ENCODE data around the gene RTN4IP1.

The RTN4IP1 gene

GRCh38 chr6:106642476-106642875 lies 13.2 kb upstream of the RTN4IP1 start:
- TF ChIP-seq, protein P1, sequence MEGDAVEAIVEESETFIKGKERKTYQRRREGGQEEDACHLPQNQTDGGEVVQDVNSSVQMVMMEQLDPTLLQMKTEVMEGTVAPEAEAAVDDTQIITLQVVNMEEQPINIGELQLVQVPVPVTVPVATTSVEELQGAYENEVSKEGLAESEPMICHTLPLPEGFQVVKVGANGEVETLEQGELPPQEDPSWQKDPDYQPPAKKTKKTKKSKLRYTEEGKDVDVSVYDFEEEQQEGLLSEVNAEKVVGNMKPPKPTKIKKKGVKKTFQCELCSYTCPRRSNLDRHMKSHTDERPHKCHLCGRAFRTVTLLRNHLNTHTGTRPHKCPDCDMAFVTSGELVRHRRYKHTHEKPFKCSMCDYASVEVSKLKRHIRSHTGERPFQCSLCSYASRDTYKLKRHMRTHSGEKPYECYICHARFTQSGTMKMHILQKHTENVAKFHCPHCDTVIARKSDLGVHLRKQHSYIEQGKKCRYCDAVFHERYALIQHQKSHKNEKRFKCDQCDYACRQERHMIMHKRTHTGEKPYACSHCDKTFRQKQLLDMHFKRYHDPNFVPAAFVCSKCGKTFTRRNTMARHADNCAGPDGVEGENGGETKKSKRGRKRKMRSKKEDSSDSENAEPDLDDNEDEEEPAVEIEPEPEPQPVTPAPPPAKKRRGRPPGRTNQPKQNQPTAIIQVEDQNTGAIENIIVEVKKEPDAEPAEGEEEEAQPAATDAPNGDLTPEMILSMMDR (IDR thresholded peaks at IDR 0.05; ENCODE audit: low read depth, low read length, missing control alignments), result no peak
- no peak for DNase-seq (ENCODE audit: extremely low read depth, low read depth)
- no peak overlapping the region for H3K4me3 ChIP-seq (replicated peaks; ENCODE audit: low read depth, low read length)

GRCh38 chr6:106639812-106640211 lies 10.5 kb upstream of the RTN4IP1 start:
- TF ChIP-seq, protein P1 (IDR thresholded peaks at IDR 0.05; ENCODE audit: low read depth, low read length, missing control alignments), result no peak
- no peak for DNase-seq (ENCODE audit: extremely low read depth, low read depth)
- no peak overlapping the region for H3K4me3 ChIP-seq (replicated peaks; ENCODE audit: low read depth, low read length)

DNA sequence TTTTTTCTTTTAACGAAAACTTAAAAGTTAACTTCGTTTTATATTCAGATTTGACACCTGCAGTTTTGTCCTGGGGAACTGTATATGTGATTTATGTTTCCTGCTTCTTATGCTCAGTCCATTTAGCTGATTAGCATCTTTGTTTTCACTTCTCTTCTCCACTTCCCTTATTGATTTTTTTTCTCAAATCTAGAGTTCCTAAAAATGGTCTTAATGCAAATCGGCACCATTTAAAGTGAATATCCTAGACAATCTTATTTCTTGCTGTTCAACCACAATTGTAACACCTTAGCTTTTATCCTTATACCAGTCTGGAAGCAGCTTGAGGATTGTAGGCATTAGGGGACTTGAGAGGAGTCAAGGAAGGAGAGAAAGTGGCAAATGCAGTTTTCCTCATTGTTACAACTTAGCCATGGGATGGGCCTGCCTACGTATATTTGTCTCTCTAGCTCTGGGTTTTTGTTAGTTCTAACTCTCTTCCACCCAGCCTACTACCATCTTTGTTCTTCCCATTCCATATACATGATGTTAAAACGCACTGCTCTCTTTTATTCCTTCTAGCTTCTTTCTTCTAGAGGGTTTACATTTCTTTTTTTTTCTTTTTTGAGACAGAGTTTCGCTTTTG lies 8.5 kb upstream of the RTN4IP1 start:
- TF ChIP-seq, protein P1 (IDR thresholded peaks at IDR 0.05; ENCODE audit: low read depth, low read length, missing control alignments), result no peak
- DNase-seq (ENCODE audit: extremely low read depth, low read depth), result no peak
- H3K4me3 ChIP-seq (replicated peaks; ENCODE audit: low read depth, low read length), result no peak overlapping the region

GRCh38 chr6:106637051-106637716 lies 7.9 kb upstream of the RTN4IP1 start:
- TF ChIP-seq, protein P1 (IDR thresholded peaks at IDR 0.05; ENCODE audit: low read depth, low read length, missing control alignments), result no peak
- DNase-seq (ENCODE audit: extremely low read depth, low read depth), result no peak
- H3K4me3 ChIP-seq (replicated peaks; ENCODE audit: low read depth, low read length), result no peak overlapping the region

DNA sequence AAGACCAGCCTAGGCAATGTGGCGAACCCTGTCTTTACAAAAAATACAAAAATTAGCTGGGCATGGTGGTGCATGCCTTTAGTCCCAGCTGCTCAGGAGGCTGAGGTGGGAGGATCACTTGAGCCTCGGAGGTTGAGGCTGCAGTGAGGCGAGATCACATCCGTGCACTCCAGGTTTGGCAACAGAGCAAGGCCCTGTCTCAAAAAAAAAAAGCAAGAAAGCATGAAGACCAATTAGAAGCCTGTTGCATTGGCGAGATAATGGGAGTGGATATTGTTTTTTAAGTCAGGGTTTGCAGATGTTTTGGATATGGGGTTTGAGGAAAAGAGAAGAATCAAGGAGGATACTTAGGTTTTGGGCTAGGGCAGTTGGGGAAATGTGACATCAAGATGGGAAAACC lies 5.3 kb upstream of the RTN4IP1 start:
- TF ChIP-seq, protein P1 (IDR thresholded peaks at IDR 0.05; ENCODE audit: low read depth, low read length, missing control alignments), result no peak
- H3K4me3 ChIP-seq (replicated peaks; ENCODE audit: low read depth, low read length), result no peak overlapping the region
- DNase-seq (ENCODE audit: extremely low read depth, low read depth), result no peak

- TF ChIP-seq, protein P1 (IDR thresholded peaks at IDR 0.05; ENCODE audit: low read depth, low read length, missing control alignments), result no peak
- H3K4me3 ChIP-seq (replicated peaks; ENCODE audit: low read depth, low read length), result no peak overlapping the region
- no peak for DNase-seq (ENCODE audit: extremely low read depth, low read depth)
Measured at GRCh38 chr6:106631346-106631745, 2.0 kb upstream of the RTN4IP1 start.
